ENCODE results near the gene ZGLP1.

The ZGLP1 gene

DNA sequence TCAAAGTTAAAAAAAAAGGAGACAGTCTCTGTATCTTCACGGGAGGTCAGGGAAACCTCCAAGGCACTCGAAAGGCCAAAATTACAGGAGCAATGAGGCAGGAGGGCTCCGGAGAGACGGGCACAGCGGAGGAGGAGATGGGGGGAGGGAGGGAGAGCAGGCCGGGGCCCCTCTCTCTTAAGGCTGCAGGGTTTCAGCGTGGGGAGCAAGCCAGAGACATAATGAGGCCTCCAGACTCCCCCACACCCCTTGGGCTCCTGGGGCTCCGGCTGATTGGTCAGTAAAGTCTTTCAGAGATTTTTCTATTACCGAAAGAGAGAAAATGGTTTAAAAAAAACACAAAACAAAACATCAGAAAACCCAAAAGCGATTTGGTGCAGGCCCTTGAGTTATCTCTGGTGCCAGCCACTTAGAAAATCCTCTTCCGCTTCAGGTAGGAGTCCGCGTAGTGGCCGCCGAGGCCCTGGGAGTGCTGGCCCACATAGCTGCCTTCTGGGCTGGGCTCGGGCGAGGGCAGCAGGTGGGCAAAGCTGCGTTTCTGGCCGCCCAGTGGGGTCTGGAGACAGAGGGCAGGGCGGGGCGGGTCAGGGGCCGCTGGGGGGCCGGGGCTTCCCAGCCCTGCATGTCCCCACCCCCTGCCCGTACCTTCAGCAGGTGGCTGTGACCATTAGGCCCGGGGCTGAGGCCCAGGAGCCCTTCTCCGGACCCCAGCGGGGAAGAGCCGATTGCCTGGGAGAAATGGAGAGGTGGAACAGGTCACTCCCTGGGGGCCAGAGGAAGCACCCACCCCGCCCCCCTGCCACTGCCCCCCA lies 7.6 kb upstream of the ZGLP1 start:
- H3K9ac ChIP-seq (ENCODE audit: insufficient read length, low read depth), result peak overlapping the region; percentile 21
- H3K36me3 ChIP-seq (ENCODE audit: insufficient read depth, insufficient read length, low read length), result peaks cover 71% of the 10 kb centered on the region
- no peaks in the 10 kb centered on the region for H3K27me3 ChIP-seq (ENCODE audit: insufficient read depth, insufficient read length)
- no peaks in the 10 kb centered on the region for H3K9me3 ChIP-seq (ENCODE audit: insufficient read depth, low read length)
- DNase-seq (ENCODE audit: low read depth, low spot score), result no peak
- no peak for TF ChIP-seq YY1 (IDR thresholded peaks at IDR 0.05; ENCODE audit: insufficient read depth, insufficient read length)
- no peak for TF ChIP-seq ZNF274 (IDR thresholded peaks at IDR 0.05; ENCODE audit: low read depth, low read length)
- TF ChIP-seq SUZ12 (IDR thresholded peaks at IDR 0.05; ENCODE audit: extremely low read depth, insufficient read depth, insufficient read length), result no peak
- no peak overlapping the region for H3K4me3 ChIP-seq (ENCODE audit: insufficient read length, low read depth)
- H3K4me1 ChIP-seq (ENCODE audit: insufficient read depth, insufficient read length), result peaks cover 8% of the 10 kb centered on the region

DNA sequence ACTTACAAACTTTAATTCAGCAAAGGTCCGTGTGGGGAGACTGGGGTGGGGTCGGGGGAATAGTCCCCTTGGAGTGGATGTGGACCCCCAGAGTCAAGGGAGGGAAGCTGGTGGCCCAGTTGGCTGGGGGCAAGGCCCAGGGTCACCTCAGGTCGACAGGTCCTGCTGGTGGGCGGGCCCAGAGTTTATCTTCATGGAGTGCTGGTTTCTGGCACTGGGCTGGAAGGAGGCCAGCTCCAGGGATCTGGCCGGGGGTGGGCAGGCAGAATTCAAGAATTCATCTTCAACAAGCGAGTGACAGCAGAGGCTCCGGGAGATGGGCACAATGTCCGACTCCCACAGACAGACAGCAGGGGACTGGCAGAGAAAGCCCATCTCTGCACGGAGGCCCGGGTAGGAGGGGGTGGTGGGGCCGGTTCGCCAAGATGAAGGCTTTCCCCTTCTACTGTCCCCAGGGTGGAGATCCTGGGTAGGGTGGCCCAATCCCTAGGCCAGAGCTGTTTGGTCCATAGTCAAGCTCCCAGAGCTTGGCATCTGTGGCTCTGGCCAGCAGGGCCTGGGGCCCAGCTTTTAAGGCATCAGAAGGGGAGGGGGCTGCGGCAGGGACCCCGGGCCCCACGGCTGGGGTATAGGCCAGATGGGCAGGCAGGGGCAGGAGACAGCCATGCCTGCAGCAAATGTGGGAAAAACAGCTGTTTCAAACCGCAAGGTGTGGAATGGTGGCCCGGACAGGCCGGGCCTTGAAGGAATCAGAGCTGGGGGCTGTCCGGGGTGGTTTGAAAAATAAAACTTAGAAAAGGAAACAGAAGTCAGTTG lies 6.8 kb upstream of the ZGLP1 start:
- TF ChIP-seq SUZ12 (IDR thresholded peaks at IDR 0.05; ENCODE audit: extremely low read depth, insufficient read depth, insufficient read length) (no peak), YY1 (IDR thresholded peaks at IDR 0.05; ENCODE audit: insufficient read depth, insufficient read length) (no peak), ZNF274 (IDR thresholded peaks at IDR 0.05; ENCODE audit: low read depth, low read length) (no peak)
- no peaks in the 10 kb centered on the region for H3K27me3 ChIP-seq (ENCODE audit: insufficient read depth, insufficient read length)
- peaks cover 6% of the 10 kb centered on the region for H3K4me1 ChIP-seq (ENCODE audit: insufficient read depth, insufficient read length)
- no peak for DNase-seq (ENCODE audit: low read depth, low spot score)
- H3K9me3 ChIP-seq (ENCODE audit: insufficient read depth, low read length), result no peaks in the 10 kb centered on the region
- H3K9ac ChIP-seq (ENCODE audit: insufficient read length, low read depth), result peak overlapping the region; percentile 99
- H3K36me3 ChIP-seq (ENCODE audit: insufficient read depth, insufficient read length, low read length), result peaks cover 66% of the 10 kb centered on the region
- no peak overlapping the region for H3K4me3 ChIP-seq (ENCODE audit: insufficient read length, low read depth)

DNA sequence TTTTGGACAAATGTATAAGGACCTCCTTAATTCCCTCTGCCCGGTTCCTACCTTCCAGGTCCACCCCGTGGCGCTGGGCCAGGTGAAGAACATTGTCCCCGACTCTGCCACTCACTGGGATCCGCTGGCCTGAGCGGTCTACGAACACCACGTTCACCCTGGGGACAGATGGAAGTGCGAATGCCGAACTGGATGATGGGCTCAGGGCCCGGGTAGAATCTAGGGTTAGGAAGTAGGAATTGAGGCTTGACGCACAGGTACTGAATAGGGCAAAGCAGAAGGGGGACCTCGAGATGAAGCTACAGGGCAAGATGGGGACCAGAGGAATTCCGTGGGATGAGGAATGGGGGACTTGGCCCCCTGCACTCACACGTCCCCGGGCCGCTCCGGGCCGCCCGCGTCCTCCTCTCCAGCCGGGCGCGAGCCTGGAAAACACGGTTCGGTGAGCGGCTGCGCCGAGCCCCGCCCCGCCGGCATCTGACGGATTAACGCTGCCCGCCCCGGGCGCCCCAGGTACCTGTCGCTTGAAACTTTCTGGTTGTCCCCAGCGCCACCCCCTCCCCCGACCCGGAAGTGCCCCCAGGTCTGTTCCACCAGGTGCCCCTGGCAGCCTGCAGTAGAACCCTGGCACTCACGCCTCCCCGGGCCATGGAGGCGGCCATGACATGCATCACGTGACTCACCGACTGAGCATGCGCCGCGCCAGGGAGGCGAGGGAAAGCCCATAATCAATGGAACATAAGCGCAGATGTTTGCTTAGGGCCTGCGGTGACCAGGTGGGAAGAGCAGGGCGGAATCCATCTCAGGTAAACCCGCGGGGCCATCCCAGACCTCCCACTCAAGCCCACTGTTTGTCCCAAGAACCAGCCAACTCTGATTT lies 6.0 kb upstream of the ZGLP1 start, which contains the start of gene FDX2:
FDX2 (minus strand) TSS at position 681 of the 880 bp plus-strand sequence; CDS start at position 662, 19 bp downstream.
- peaks cover 11% of the 10 kb centered on the region for H3K4me1 ChIP-seq (ENCODE audit: insufficient read depth, insufficient read length)
- H3K27me3 ChIP-seq (ENCODE audit: insufficient read depth, insufficient read length), result no peaks in the 10 kb centered on the region
- H3K4me3 ChIP-seq (ENCODE audit: insufficient read length, low read depth), result peak within 1 kb of the TSS; percentile 95
- peaks cover 63% of the 10 kb centered on the region for H3K36me3 ChIP-seq (ENCODE audit: insufficient read depth, insufficient read length, low read length)
- TF ChIP-seq YY1 (IDR thresholded peaks at IDR 0.05; ENCODE audit: insufficient read depth, insufficient read length) (peak; percentile 94), SUZ12 (IDR thresholded peaks at IDR 0.05; ENCODE audit: extremely low read depth, insufficient read depth, insufficient read length) (no peak)
- peak; percentile 70 for DNase-seq (ENCODE audit: low read depth, low spot score)
- peak within 1 kb of the TSS; percentile 99 for H3K9ac ChIP-seq (ENCODE audit: insufficient read length, low read depth)
- H3K9me3 ChIP-seq (ENCODE audit: insufficient read depth, low read length), result no peaks in the 10 kb centered on the region

DNA sequence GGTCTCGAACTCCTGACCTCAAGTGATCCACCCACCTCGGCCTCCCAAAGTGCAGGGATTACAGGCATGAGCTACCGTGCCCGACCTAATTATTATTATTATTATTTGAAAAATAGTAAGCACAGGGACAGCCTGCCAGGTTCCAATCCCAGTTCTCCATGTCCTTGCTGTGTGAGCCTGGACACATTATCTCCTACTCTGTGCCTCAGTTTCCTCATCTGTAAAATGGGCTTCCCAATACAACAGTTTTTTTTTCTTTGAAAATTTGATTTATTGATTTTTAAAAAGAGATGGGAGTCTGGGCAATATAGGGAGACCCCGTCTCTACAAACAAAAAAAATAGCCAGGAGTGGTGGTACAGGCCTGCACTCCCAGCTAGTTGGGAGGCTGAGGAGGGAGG lies 3.3 kb downstream of the ZGLP1 start:
- peaks cover 13% of the 10 kb centered on the region for H3K4me1 ChIP-seq (ENCODE audit: insufficient read depth, insufficient read length)
- H3K27me3 ChIP-seq (ENCODE audit: insufficient read depth, insufficient read length), result no peaks in the 10 kb centered on the region
- H3K4me3 ChIP-seq (ENCODE audit: insufficient read length, low read depth), result no peak overlapping the region
- H3K9me3 ChIP-seq (ENCODE audit: insufficient read depth, low read length), result no peaks in the 10 kb centered on the region
- peaks cover 50% of the 10 kb centered on the region for H3K36me3 ChIP-seq (ENCODE audit: insufficient read depth, insufficient read length, low read length)
- H3K9ac ChIP-seq (ENCODE audit: insufficient read length, low read depth), result no peak overlapping the region
- DNase-seq (ENCODE audit: low read depth, low spot score), result no peak
- TF ChIP-seq SUZ12 (IDR thresholded peaks at IDR 0.05; ENCODE audit: extremely low read depth, insufficient read depth, insufficient read length), result no peak
- TF ChIP-seq YY1 (IDR thresholded peaks at IDR 0.05; ENCODE audit: insufficient read depth, insufficient read length), result no peak
- TF ChIP-seq ZNF274 (IDR thresholded peaks at IDR 0.05; ENCODE audit: low read depth, low read length), result no peak

DNA sequence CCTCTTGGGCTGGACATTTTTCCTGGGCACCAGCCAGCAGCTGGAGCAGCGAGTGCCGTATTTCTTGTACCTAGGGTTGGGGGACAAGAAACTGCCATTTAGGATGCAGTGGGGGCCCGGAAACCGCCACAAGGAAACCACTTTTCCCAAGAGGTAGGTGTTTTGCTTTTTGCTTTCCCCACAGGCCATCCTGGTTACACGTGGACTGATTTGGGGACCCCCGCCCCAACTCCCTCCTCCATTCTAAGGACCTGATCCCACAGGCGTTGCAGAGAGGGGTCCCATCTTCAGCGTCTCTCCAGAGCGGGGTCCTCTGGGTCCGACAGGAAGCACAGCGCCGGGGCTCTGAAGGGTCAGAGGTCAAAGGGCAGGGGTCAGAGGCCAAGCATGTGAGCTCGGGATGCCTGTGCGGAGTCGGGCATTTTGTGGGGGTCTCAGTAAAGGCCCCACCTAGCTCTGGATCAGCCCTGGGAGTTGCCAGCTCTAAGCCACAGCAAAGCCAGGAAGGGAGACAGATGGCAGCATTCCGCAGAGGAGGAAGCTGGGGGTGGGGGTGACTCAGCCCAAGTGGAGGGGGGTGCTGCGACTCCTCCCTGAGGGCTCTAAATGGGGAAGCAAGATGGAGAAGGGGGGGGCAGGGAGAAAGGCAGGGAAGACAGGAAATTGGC lies 4.3 kb downstream of the ZGLP1 start:
- no peaks in the 10 kb centered on the region for H3K27me3 ChIP-seq (ENCODE audit: insufficient read depth, insufficient read length)
- H3K4me1 ChIP-seq (ENCODE audit: insufficient read depth, insufficient read length), result peaks cover 7% of the 10 kb centered on the region
- H3K36me3 ChIP-seq (ENCODE audit: insufficient read depth, insufficient read length, low read length), result peaks cover 43% of the 10 kb centered on the region
- H3K9me3 ChIP-seq (ENCODE audit: insufficient read depth, low read length), result no peaks in the 10 kb centered on the region
- TF ChIP-seq YY1 (IDR thresholded peaks at IDR 0.05; ENCODE audit: insufficient read depth, insufficient read length) (no peak), SUZ12 (IDR thresholded peaks at IDR 0.05; ENCODE audit: extremely low read depth, insufficient read depth, insufficient read length) (no peak), ZNF274 (IDR thresholded peaks at IDR 0.05; ENCODE audit: low read depth, low read length) (no peak)
- DNase-seq (ENCODE audit: low read depth, low spot score), result no peak
- no peak overlapping the region for H3K4me3 ChIP-seq (ENCODE audit: insufficient read length, low read depth)
- H3K9ac ChIP-seq (ENCODE audit: insufficient read length, low read depth), result no peak overlapping the region

Data from NT2/D1 (cell line).